GM19193 (cell line): ENCODE results near the gene DCTN2.

Source experiments
- POLR2A ChIP-seq: IDR thresholded peaks from 4 replicates; pipeline ENCODE4 v1.6.1; 2011; ENCODE audit not compliant: insufficient read depth, insufficient read length; ENCODE audit errors: extremely low read depth

Gene DCTN2

DNA sequence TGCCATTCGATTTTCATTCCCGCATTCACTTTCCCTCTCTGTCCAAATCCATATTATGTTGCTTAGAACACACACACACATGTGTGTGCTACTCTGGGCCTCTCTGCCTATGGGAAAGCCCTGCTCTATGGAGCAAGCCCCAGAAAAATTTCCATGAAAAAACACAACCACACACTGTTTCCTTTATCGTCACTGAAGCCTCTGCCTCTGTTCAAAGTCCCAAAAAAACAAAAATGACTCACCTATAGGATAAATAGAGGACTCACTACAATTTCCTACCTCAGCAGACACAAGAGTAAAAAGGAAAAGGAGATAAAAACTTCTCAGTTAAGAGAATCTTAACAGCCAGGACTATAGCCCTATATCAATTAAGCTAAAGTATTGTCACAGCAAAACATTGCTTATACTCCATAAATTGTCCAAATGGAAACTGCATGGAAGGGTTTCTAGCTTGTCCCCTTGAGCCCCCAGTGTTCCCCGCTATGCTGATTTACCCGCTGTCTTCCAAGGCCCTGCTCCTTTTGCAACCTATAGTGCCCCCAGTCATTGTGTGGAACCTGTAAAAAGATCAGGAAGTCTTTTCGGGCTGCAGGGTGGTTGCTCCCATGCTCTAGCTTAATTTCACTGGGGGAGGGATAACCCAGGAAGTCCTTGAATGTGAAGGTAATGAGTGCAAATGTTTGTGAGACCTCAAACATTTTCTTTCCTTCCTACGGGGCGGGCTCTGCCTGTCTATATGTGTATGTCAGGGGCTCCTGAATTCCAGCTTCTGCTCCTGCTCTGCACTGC lies 32.9 kb upstream of the DCTN2 start:
- no peak for TF ChIP-seq POLR2A

DNA sequence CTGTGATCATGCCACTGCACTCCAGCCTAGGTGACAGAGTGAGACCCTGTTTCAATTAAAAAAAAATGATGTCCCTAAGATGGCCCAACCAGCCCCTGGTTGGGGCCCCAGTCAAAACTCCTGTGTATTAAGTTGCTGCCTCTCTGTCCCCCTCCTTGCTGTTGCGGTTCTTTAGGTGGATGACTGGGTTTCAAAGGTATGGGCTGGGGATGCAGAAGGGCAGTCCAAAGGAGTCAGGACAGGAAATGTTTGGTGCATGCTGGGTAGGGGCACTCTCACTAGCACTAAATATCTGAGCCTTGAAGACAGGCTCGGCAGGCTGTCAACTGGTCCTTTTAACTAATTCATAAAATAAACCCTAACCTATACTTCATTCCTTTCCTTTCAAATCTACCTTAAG lies 32.0 kb upstream of the DCTN2 start:
- no peak for TF ChIP-seq POLR2A

DNA sequence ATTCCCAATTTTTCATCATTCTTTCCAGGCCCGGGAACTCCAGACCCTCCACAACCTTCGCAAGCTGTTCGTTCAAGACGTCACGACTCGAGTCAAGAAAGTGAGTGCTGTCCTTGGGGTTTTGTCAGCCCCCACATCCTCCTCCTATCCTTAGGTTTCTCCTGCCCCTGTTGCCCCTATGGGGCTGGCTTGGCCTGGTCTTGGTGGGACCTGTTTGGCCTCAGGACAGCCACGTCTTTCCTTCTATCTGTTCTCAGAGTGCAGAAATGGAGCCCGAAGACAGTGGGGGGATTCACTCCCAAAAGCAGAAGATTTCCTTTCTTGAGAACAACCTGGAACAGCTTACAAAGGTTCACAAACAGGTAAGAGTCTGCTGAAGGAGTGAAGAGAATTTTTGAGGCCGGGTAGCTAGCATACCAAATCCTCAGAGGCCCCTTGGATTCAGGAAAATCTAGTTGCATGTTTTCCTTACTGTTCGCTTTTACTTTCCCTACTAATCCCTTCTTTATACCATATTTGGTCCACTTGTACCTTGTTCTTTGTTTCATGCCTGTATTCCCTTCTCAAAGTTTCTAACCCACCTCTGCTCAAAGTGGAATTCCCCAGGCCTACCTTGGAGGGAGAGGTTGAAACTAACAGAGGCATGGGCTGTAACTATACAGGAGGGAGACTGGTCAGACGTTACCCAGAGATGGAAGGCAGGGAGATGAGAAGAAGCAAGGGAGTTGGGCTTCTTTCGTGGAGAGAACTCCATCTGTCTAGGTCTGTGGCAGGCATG lies 31.2 kb upstream of the DCTN2 start:
- TF ChIP-seq POLR2A = no peak

DNA sequence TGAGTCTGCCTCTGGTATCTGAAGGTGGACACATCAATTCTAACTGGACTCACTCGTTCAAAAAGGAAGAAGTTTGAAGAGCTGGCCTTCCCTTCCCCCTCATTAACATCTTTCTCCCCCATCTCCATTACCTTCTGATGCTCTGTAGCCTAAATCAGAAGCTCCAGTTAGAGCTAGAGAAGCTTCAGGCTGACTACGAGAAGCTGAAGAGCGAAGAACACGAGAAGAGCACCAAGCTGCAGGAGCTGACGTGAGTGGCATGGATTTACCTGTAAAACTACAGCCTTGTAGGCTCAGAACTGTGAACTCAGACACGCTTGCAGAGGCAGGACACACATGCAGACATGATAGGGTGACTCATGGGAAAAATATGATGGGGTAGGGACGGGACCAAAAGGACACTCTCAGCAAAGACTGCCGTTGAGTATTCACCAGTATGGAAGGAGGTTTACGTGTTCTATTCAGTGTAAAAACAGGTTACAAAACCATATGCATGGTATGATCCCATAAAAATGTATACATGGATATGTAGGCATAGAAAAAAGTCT lies 29.7 kb upstream of the DCTN2 start:
- no peak for TF ChIP-seq POLR2A

DNA sequence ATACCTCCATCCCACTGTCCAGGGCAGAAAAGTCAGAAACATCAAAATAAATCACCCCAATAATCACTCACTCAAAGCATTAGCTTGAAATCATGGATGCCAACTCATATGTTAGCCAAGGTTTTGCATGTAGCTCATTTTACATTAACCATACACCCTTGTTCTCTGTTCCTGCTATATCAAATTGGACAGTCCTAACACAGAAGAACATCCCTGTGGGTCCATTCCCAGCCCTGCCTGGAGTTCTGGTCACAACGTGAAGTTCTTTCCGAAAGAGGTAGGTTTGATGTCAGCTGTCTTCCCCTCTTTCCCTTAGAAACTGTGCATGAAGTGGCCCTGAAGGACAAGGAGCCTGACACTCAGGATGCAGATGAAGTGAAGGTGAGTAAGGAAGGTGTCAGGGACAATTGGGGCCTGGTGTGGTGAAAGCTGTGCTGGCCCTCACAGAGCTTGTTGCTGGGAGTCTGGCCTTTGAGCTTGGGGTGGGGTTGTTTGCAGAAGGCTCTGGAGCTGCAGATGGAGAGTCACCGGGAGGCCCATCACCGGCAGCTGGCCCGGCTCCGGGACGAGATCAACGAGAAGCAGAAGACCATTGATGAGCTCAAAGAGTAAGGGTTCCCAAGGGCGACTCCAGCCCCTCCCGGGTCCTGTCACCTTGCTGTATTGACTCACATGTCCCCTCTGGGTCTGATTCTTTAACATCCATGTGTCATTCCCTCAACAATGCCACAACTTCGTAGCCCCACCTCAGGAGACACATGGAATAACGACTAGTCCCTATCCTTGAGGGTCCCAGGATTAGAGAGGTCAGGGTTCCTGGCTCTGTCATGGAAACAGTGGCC lies 29.0 kb upstream of the DCTN2 start:
- TF ChIP-seq POLR2A = no peak

DNA sequence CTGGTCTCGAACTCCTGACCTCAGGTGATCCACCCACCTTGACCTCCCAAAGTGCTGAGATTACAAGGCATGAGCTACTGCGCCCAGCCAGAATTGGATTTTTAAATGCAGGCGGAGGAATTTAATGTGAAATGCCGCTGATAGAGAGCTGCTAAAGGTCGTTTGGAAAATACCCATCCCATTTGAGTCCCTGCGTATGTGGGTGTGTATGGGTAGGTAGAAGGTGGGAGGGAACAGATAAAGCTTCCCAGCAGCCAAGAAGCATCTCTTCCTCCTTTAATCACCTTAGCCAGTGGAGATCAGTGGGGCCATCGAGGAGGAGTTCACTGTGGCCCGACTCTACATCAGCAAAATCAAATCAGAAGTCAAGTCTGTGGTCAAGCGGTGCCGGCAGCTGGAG lies 27.8 kb upstream of the DCTN2 start:
- no peak for TF ChIP-seq POLR2A

DNA sequence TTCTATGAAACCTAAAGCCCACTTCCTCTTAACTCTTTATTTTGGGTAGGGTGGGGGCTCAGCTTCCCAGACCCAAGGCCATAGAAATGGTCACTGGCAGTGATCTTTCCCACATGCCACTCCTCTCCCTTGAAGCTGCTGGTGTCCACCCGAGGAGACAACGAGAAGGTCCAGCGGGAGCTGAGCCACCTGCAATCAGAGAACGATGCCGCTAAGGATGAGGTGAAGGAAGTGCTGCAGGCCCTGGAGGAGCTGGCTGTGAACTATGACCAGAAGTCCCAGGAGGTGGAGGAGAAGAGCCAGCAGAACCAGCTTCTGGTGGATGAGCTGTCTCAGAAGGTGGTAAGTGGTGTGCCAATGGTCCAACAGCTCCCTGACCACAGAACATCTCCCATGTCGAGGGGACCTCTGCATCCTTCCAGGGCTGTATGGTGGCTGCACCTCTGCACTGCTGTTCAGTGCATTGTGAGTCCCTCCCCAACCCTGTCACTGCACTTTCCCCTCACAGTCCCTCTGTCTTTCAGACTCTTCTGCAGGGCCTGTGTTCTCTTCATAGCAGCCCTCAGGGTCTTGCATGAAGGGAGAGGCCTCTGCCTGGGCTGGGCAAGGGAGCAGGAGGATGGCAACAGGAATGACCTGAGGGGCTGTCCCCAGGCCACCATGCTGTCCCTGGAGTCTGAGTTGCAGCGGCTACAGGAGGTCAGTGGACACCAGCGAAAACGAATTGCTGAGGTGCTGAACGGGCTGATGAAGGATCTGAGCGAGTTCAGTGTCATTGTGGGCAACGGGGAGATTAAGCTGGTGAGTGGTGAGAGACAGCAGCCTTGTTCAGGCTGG lies 25.2 kb upstream of the DCTN2 start:
- no peak for TF ChIP-seq POLR2A

DNA sequence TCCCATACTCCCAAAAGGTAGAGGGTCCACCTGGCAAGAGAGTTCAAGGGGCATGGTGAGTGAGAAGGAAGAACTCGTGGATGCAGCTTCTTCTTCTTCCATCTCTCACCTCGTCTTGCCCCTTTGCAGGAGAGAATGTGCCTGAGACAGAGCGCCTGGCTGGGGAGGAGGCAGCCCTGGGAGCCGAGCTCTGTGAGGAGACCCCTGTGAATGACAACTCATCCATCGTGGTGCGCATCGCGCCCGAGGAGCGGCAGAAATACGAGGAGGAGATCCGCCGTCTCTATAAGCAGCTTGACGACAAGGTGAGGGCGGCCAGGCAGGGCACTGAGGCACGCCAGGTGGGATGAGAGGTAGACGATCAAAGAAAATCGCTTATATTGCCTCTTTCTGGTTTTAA lies 22.9 kb upstream of the DCTN2 start:
- no peak for TF ChIP-seq POLR2A

DNA sequence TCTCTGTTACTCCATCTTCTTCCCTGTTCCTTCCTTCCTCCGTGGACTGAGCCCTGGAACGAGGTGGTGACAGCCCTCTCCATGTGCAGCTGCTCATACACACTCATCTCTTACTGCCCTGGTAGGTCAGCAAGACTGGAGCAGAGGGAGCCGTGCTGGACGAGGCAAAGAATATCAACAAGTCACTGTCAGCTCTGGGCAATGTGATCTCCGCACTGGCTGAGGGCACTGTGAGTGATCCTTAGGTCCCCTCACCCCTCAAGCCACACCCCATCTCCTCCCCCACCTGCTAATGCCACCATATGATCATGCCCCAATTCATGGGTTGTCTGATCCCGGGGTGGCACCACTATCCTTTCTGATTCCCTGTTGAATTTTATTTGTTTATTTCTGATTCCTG lies 21.8 kb upstream of the DCTN2 start:
- no peak for TF ChIP-seq POLR2A

DNA sequence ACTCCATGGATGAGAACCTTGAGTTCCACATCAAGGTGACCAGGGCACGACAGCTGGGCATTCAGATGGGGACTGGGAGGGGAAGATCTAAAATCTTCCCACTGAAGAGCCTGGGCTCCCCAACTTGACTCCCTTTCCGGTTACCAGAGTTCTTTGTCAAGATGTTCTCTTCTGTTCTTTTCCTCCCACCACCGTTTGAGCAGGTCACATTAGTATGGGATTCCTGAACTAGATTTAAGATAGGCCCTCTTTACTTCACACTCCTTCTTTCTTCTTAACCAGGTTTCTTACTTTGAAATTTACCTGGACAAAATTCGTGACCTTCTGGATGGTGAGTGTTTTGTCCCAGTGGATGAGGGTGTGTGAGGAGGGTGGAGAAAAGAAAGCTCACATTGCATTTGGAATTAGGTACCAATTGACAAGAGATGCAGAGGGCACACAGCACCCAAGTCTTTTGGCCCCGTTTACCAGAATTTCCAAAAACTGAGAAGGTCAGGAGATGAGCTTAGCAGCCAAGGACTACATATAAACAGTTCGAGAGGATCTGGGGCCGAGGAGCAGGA lies 17.3 kb upstream of the DCTN2 start:
- TF ChIP-seq POLR2A = no peak

DNA sequence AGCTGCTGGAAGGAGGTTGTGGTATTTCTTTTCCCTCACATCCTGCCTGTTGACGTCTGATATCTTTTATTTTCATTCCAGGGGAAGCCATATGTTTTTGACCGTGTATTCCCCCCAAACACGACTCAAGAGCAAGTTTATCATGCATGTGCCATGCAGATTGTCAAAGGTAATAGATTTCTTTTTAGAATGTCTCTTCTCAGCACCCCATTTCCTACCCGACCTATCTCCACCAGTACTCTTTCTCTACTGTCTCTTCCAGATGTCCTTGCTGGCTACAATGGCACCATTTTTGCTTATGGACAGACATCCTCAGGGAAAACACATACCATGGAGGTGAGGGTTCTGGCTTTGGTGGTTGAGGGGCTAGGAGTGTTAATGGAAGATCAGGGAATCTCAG lies 16.4 kb upstream of the DCTN2 start:
- no peak for TF ChIP-seq POLR2A

DNA sequence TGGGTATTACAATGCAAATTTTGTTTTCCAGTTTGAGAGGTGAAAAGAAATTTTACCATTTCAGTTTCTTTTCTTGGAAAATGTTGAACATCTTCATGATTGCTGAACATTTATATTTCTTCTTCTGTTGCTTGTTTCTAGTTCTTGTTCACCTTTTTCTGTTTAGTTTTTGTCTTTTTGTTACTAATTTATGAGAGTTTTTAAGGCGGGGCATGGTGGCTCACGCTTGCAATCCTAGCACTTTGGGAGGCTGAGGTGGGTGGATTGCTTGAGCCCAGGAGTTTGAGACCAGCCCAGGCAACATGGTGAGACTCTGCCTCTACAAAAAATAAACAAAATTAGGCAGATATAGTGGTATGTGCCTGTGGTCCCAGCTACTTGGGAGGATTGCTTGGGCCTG lies 13.5 kb upstream of the DCTN2 start:
- TF ChIP-seq POLR2A = no peak

DNA sequence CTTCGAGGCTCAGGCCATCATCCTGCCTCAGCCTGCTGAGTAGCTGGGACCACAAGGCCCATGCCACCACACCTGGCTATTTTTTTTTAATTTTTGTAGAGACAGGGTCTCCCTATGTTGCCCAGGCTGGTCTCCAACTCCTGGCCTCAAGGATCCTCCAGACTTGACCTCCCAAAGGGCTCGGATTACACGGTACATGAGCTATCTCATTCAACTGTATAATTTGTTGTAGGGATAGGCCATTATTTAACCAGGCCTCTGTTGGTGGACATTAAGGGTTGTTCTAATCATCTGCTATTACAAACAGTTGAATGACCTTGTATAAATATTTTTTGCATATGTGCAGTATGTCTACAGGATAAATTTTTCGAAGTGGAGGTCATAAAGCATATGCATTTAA lies 11.9 kb upstream of the DCTN2 start:
- TF ChIP-seq POLR2A = no peak

DNA sequence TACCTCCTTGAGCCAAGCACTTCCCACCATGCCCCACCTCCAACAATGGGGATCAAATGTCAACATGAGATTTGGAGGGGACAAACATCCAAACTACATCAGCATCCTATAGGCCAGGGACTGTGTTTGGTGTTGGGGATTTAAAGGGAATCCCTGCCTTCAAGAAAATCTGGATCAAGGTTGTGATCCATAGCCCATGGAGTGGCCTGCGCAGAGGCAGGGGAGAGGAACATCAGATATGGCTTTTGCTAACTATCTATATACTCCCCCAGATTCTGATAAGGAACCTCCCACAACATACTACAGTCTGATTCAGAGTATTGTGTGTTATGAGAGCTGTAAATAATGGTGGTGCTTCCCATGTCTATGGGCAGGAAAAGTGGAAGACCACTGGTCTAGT lies 7.9 kb upstream of the DCTN2 start:
- TF ChIP-seq POLR2A = no peak
